NB4 (cell line): ENCODE results near the gene METTL6.
"Not testable (repeated sequence)": the region's sequence is repeated elsewhere in the genome, so short reads cannot be mapped to it uniquely, and the experiment has no call there.

Experiments used
- MYC ChIP-seq: IDR thresholded peaks from 2 replicates; pipeline ENCODE4 v1.6.1; 2011; ENCODE audit warnings: low read depth, low read length
- POLR2A ChIP-seq: IDR thresholded peaks from 2 replicates; pipeline ENCODE4 v1.6.1; 2011; ENCODE audit warnings: mild to moderate bottlenecking; ENCODE audit not compliant: insufficient read length; ENCODE audit errors: extremely low read depth
- TF ChIP-seq, protein P1 (sequence below): IDR thresholded peaks from one replicate; pipeline ENCODE4 v1.5.1; 2012; ENCODE audit warnings: low read depth, low read length
- TF ChIP-seq, protein P2 (sequence below): IDR thresholded peaks from 2 replicates; pipeline ENCODE4 v1.6.1; 2011; ENCODE audit warnings: low read depth, low read length

- TF ChIP-seq, protein P1, sequence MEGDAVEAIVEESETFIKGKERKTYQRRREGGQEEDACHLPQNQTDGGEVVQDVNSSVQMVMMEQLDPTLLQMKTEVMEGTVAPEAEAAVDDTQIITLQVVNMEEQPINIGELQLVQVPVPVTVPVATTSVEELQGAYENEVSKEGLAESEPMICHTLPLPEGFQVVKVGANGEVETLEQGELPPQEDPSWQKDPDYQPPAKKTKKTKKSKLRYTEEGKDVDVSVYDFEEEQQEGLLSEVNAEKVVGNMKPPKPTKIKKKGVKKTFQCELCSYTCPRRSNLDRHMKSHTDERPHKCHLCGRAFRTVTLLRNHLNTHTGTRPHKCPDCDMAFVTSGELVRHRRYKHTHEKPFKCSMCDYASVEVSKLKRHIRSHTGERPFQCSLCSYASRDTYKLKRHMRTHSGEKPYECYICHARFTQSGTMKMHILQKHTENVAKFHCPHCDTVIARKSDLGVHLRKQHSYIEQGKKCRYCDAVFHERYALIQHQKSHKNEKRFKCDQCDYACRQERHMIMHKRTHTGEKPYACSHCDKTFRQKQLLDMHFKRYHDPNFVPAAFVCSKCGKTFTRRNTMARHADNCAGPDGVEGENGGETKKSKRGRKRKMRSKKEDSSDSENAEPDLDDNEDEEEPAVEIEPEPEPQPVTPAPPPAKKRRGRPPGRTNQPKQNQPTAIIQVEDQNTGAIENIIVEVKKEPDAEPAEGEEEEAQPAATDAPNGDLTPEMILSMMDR: not testable (repeated sequence)
- TF ChIP-seq, protein P2, sequence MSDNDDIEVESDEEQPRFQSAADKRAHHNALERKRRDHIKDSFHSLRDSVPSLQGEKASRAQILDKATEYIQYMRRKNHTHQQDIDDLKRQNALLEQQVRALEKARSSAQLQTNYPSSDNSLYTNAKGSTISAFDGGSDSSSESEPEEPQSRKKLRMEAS: not testable (repeated sequence)
- not testable (repeated sequence) for TF ChIP-seq POLR2A, MYC
These were observed 40.7 kb downstream of the METTL6 start for GRCh38 chr3:15386654-15386955.
